ENCODE results near the gene TICAM2. TPM values are rescaled to one million over a fixed set of nuclear protein-coding genes. Genes with fewer than 3 reads are reported as not detected.

Gene TICAM2
- total RNA-seq, 2 donors from 2014 or later, result 0.67 to 1.1 TPM

- H3K9me3 ChIP-seq, result no peaks in the 10 kb centered on the region
- no peaks in the 10 kb centered on the region for H3K36me3 ChIP-seq
- H3K27ac ChIP-seq, result no peak overlapping the region
- TF ChIP-seq CTCF (IDR thresholded peaks at IDR 0.05), result no peak
- DNase-seq (ENCODE audit: low spot score), result no peak
- no peaks in the 10 kb centered on the region for H3K27me3 ChIP-seq
- peaks cover 0 to 20% of the 10 kb centered on the region in 2 donors for H3K4me1 ChIP-seq
- no peak overlapping the region for H3K4me3 ChIP-seq
Observed at GRCh38 chr5:115584501-115584900, 17.8 kb downstream of the TICAM2 start.

- DNase-seq (ENCODE audit: low spot score), result no peak
- no peak overlapping the region for H3K27ac ChIP-seq
- H3K9me3 ChIP-seq, result no peaks in the 10 kb centered on the region
- H3K4me1 ChIP-seq, result peaks cover 0 to 12% of the 10 kb centered on the region in 2 donors
- H3K4me3 ChIP-seq, result no peak overlapping the region
- no peaks in the 10 kb centered on the region for H3K36me3 ChIP-seq
- H3K27me3 ChIP-seq, result no peaks in the 10 kb centered on the region
- no peak for TF ChIP-seq CTCF (IDR thresholded peaks at IDR 0.05)
Observed at GRCh38 chr5:115583474-115583873, 18.8 kb downstream of the TICAM2 start.

GRCh38 chr5:115580941-115581340 lies 21.3 kb downstream of the TICAM2 start:
- no peak overlapping the region for H3K4me3 ChIP-seq
- H3K4me1 ChIP-seq, result peaks cover 0 to 5% of the 10 kb centered on the region in 2 donors
- no peak for TF ChIP-seq CTCF (IDR thresholded peaks at IDR 0.05)
- DNase-seq (ENCODE audit: low spot score), result no peak
- H3K9me3 ChIP-seq, result no peaks in the 10 kb centered on the region
- no peak overlapping the region for H3K27ac ChIP-seq
- H3K36me3 ChIP-seq, result no peaks in the 10 kb centered on the region
- no peaks in the 10 kb centered on the region for H3K27me3 ChIP-seq

GRCh38 chr5:115579747-115580173 lies 22.5 kb downstream of the TICAM2 start:
- Histone ChIP-seq H3K9me3 (no peaks in the 10 kb centered on the region), H3K4me3 (no peak overlapping the region), H3K27ac (no peak overlapping the region), H3K4me1 (peaks cover 0 to 5% of the 10 kb centered on the region in 2 donors), H3K36me3 (no peaks in the 10 kb centered on the region), H3K27me3 (no peaks in the 10 kb centered on the region)
- no peak for TF ChIP-seq CTCF (IDR thresholded peaks at IDR 0.05)
- no peak for DNase-seq (ENCODE audit: low spot score)

DNA sequence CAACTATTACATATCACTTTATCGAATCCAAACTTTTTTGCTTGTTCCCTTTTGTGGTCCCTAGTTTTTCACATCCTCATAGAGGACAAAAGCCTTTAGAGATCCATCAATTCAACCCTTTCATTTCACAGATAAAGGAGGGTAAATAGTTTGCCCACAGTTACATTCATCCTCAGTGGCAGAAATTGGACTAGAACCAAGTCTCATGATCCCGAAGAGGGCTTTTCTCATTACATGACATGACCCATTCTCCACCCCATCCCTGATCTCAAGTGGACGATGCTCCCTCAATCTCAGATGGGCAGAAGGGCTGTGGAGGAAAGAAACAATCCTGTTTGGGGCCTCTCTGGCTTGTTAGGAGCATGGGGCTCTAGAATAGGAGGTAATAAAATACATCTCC lies 23.1 kb downstream of the TICAM2 start:
- Histone ChIP-seq H3K27me3 (no peaks in the 10 kb centered on the region), H3K9me3 (no peaks in the 10 kb centered on the region), H3K27ac (no peak overlapping the region), H3K4me1 (peaks cover 0 to 5% of the 10 kb centered on the region in 2 donors), H3K36me3 (no peaks in the 10 kb centered on the region), H3K4me3 (no peak overlapping the region)
- no peak for TF ChIP-seq CTCF (IDR thresholded peaks at IDR 0.05)
- no peak for DNase-seq (ENCODE audit: low spot score)

DNA sequence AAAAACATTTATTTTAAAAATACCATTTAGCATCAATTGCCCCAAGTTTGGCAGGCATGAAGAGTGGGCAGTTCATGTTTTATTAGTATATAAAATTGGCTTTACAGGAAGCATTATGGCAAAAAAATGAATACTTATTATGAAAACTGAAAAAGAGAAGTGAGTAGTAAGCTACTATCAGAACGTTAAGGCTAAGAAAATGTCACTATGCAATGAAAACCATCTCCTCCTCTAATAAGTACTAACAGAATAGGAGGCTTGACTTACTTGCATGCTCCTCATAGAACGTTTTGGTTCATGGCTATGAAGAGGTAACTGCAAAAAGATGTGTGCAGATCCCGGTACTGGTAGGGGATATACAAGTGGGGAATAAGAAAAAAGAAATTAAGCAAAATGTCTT lies 23.6 kb downstream of the TICAM2 start:
- DNase-seq (ENCODE audit: low spot score), result no peak
- Histone ChIP-seq H3K27me3 (no peaks in the 10 kb centered on the region), H3K4me3 (no peak overlapping the region), H3K36me3 (no peaks in the 10 kb centered on the region), H3K27ac (no peak overlapping the region), H3K4me1 (peaks cover 0 to 5% of the 10 kb centered on the region in 2 donors), H3K9me3 (no peaks in the 10 kb centered on the region)
- TF ChIP-seq CTCF (IDR thresholded peaks at IDR 0.05), result no peak

Data from right atrium auricular region (tissue), 2 donors.